ENCODE results near the gene CLCN1. TPM values are rescaled to one million over a fixed set of nuclear protein-coding genes. Genes with fewer than 3 reads are reported as not detected.

CLCN1 gene
- total and polyA plus RNA-seq, 2 of the 8 experiments (the other 6 are each of a cell fraction or from before 2014, with no cell fraction given), result 0.36 to 0.41 TPM

DNA sequence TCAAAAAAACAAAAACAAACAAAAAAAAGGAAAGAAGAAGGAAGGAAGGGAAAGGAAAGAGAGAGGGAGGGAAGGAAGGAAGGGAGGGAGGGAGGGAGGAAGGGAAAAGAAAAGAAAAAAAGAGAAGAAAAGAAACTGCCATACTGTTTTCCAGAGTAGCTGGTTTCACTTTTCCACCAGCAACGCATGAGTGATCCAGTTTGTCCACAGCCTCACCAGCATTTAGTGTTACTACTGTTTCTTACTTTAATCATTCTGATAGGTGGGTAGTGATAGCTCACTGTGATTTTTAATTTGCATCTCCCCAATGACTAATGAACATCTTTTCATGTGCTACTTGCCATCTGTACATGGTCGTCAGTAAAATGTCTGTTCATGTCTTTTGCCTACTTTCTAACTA lies 43.0 kb upstream of the CLCN1 start:
- H3K23ac ChIP-seq (ENCODE audit: insufficient read length), result no peak overlapping the region
- H3K4ac ChIP-seq (replicated peaks; ENCODE audit: insufficient read length, low read depth, low read length), result no peak overlapping the region
- no peak overlapping the region for H2AFZ ChIP-seq (ENCODE audit: low read length)
- no peak overlapping the region for H2BK20ac ChIP-seq (ENCODE audit: low read length)
- no peak overlapping the region for H3K14ac ChIP-seq (ENCODE audit: insufficient read length)
- H3K4me3 ChIP-seq (ENCODE audit: extremely low read depth in 1 of 4, insufficient read depth in 2 of 4, low read depth in 3 of 4, low read length in 4 of 4), result no peak overlapping the region
- CTCF ChIA-PET (ENCODE audit: partially characterized antibody), result interaction anchor here (0.5 to 2.0 kb wide), 6 partner anchors 17 to 695 kb away, joined by 3 to 9 read pairs (median 3); no protein-coding TSS in a partner anchor
- POLR2A ChIA-PET (ENCODE audit: partially characterized antibody), result interaction anchor here (0.7 to 1.2 kb wide), 2 partner anchors 10 to 15 kb away, joined by 3 read pairs; partner anchors contain the start of gene CASP2
- no peak overlapping the region for H3K56ac ChIP-seq (replicated peaks; ENCODE audit: insufficient read length, low read depth, low read length)
- 89% methylated on average over 2 of the region's 2 CpGs; no CpG with 5 or more reads in 1 of the 2 experiments for WGBS, 2 experiments (ENCODE audit: extremely low coverage in 1 of 2, insufficient coverage in 1 of 2, insufficient read length in 1 of 2, insufficient replicate concordance in 2 of 2, low coverage in 1 of 2, low lambda C conversion rate in 2 of 2, missing lambda C conversion rate in 1 of 2)
- H3K27ac ChIP-seq (ENCODE audit: low read depth, low read length), result no peak overlapping the region
- H2BK12ac ChIP-seq (ENCODE audit: low read depth, low read length), result no peak overlapping the region
- no peaks in the 10 kb centered on the region for H3K79me1 ChIP-seq (ENCODE audit: low read depth, low read length)
- H3K36me3 ChIP-seq (ENCODE audit: control insufficient read depth in 2 of 4, insufficient read depth in 4 of 4, low read length in 3 of 4), result peaks cover 0 to 3% (median 0%) of the 10 kb centered on the region in 4 experiments; a peak in 2 of 8 replicates
- no peak overlapping the region for H3K18ac ChIP-seq (ENCODE audit: extremely low read depth, low read length)
- H3K9me3 ChIP-seq (ENCODE audit: insufficient read depth in 2 of 2, low read depth in 1 of 2, low read length in 1 of 2), result no peaks in the 10 kb centered on the region
- FAIRE-seq (no peak), DNase-seq (ENCODE audit: low read depth in 1 of 2, low spot score in 2 of 2) (no peak)
- H4K5ac ChIP-seq (ENCODE audit: insufficient read length, low read depth, low read length), result no peak overlapping the region
- no peak overlapping the region for H3K4me2 ChIP-seq (ENCODE audit: insufficient read depth in 1 of 2, low read depth in 2 of 2, low read length in 2 of 2)
- no peak overlapping the region for H2BK120ac ChIP-seq (replicated peaks; ENCODE audit: low read depth, low read length)
- no peak overlapping the region for H2BK5ac ChIP-seq (ENCODE audit: low read depth, low read length)
- H3K4me1 ChIP-seq (replicated peaks in 1 of 4; ENCODE audit: control insufficient read depth in 3 of 4, insufficient read depth in 4 of 4, low read length in 3 of 4), result no peaks in the 10 kb centered on the region
- H4K91ac ChIP-seq (replicated peaks; ENCODE audit: insufficient read length, low read length), result no peak overlapping the region
- no peak overlapping the region for H3K9ac ChIP-seq (replicated peaks in 1 of 4; ENCODE audit: extremely low read depth in 1 of 4, low read depth in 3 of 4, low read length in 3 of 4)
- no peaks in the 10 kb centered on the region for H4K20me1 ChIP-seq (replicated peaks in 1 of 2; ENCODE audit: control insufficient read depth in 1 of 2, insufficient read depth in 2 of 2, low read length in 2 of 2)
- H2BK15ac ChIP-seq (ENCODE audit: low read length), result no peak overlapping the region
- H3K27me3 ChIP-seq (replicated peaks in 1 of 4; ENCODE audit: control insufficient read depth in 3 of 4, extremely low read depth in 1 of 4, insufficient read depth in 3 of 4, low read length in 3 of 4), result no peaks in the 10 kb centered on the region
- H3K79me2 ChIP-seq (ENCODE audit: control insufficient read depth in 1 of 2, insufficient read depth in 2 of 2, low read length in 2 of 2), result no peaks in the 10 kb centered on the region
- no peaks in the 10 kb centered on the region for H3K23me2 ChIP-seq (ENCODE audit: low read depth, low read length)
- H2AK5ac ChIP-seq (ENCODE audit: low read depth, low read length), result no peak overlapping the region
- no peak overlapping the region for H4K8ac ChIP-seq (ENCODE audit: extremely low read depth, insufficient read depth, low read length)
- no peak for TF ChIP-seq BACH1 (IDR thresholded peaks at IDR 0.05; ENCODE audit: low read length)
- no peak for TF ChIP-seq RXRA (IDR thresholded peaks at IDR 0.05; ENCODE audit: insufficient read depth, low read depth, low read length)
- TF ChIP-seq CTBP2 (IDR thresholded peaks at IDR 0.05; ENCODE audit: borderline replicate concordance, insufficient read depth, insufficient read length, low read length), result no peak
- TF ChIP-seq POU5F1 (IDR thresholded peaks at IDR 0.05; ENCODE audit: low read depth, low read length), result no peak
